ENCODE results near the gene MTA3. TPM values are rescaled to one million over a fixed set of nuclear protein-coding genes. Genes with fewer than 3 reads are reported as not detected.

The MTA3 gene
- total and polyA plus RNA-seq, 2 of the 8 experiments (the other 6 are each of a cell fraction or from before 2014, with no cell fraction given) = 125 to 184 TPM

GRCh38 chr2:42618116-42618515 lies 49.7 kb downstream of the MTA3 start:
- no peak overlapping the region for H2AK5ac ChIP-seq (ENCODE audit: low read depth, low read length)
- TF ChIP-seq TCF12 (IDR thresholded peaks at IDR 0.05; ENCODE audit: low read depth, low read length) (no peak), SRF (IDR thresholded peaks at IDR 0.05; ENCODE audit: low read depth, low read length) (no peak), ATF3 (IDR thresholded peaks at IDR 0.05; ENCODE audit: insufficient read depth, low read depth, low read length) (no peak), CBX8 (IDR thresholded peaks at IDR 0.05; ENCODE audit: borderline replicate concordance, low read depth, low read length) (no peak), BACH1 (IDR thresholded peaks at IDR 0.05; ENCODE audit: low read length) (no peak), CEBPB (IDR thresholded peaks at IDR 0.05; ENCODE audit: low read depth, low read length) (no peak), RFX5 (IDR thresholded peaks at IDR 0.05; ENCODE audit: borderline replicate concordance, low read depth, low read length) (no peak), KDM4A (IDR thresholded peaks at IDR 0.05; ENCODE audit: low read depth, low read length, severe bottlenecking) (no peak), POLR2AphosphoS5 (IDR thresholded peaks at IDR 0.05; ENCODE audit: low read depth, low read length) (no peak), SIRT6 (IDR thresholded peaks at IDR 0.05; ENCODE audit: low read length) (no peak), NANOG (IDR thresholded peaks at IDR 0.05; ENCODE audit: insufficient read depth, low read depth, low read length, poor library complexity, severe bottlenecking) (no peak), SP4 (IDR thresholded peaks at IDR 0.05; ENCODE audit: low read length) (no peak), RBBP5 (IDR thresholded peaks at IDR 0.05; ENCODE audit: borderline replicate concordance, low read depth, low read length) (no peak), EZH2 (IDR thresholded peaks at IDR 0.05; ENCODE audit: low read depth, low read length, severe bottlenecking) (no peak)

More at GRCh38 chr2:42618116-42618515, 49.7 kb downstream of the MTA3 start:
- no peak for FAIRE-seq
- Histone ChIP-seq H4K5ac (ENCODE audit: insufficient read length, low read depth, low read length) (no peak overlapping the region), H3K56ac (replicated peaks; ENCODE audit: insufficient read length, low read depth, low read length) (no peak overlapping the region), H3K9me3 (ENCODE audit: insufficient read depth in 2 of 2, low read depth in 1 of 2, low read length in 1 of 2) (peaks cover 0 to 11% of the 10 kb centered on the region in 2 experiments; a peak in 1 of 4 replicates), H2BK120ac (replicated peaks; ENCODE audit: low read depth, low read length) (no peak overlapping the region), H2BK5ac (ENCODE audit: low read depth, low read length) (no peak overlapping the region), H4K91ac (replicated peaks; ENCODE audit: insufficient read length, low read length) (no peak overlapping the region), H3K4ac (replicated peaks; ENCODE audit: insufficient read length, low read depth, low read length) (no peak overlapping the region), H3K23me2 (ENCODE audit: low read depth, low read length) (no peaks in the 10 kb centered on the region), H3K18ac (ENCODE audit: extremely low read depth, low read length) (no peak overlapping the region), H3K79me2 (ENCODE audit: control insufficient read depth in 1 of 2, insufficient read depth in 2 of 2, low read length in 2 of 2) (peaks cover 0 to 58% of the 10 kb centered on the region in 2 experiments; a peak in 2 of 4 replicates), H3K27me3 (replicated peaks in 1 of 4; ENCODE audit: control insufficient read depth in 3 of 4, extremely low read depth in 1 of 4, insufficient read depth in 3 of 4, low read length in 3 of 4) (no peaks in the 10 kb centered on the region), H2BK12ac (ENCODE audit: low read depth, low read length) (no peak overlapping the region), H3K4me3 (ENCODE audit: extremely low read depth in 1 of 4, insufficient read depth in 2 of 4, low read depth in 3 of 4, low read length in 4 of 4) (no peak overlapping the region), H2BK15ac (ENCODE audit: low read length) (no peak overlapping the region), H3K4me2 (ENCODE audit: insufficient read depth in 1 of 2, low read depth in 2 of 2, low read length in 2 of 2) (no peak overlapping the region), H2AFZ (ENCODE audit: low read length) (no peak overlapping the region), H3K23ac (ENCODE audit: insufficient read length) (no peak overlapping the region), H3K4me1 (replicated peaks in 1 of 4; ENCODE audit: control insufficient read depth in 3 of 4, insufficient read depth in 4 of 4, low read length in 3 of 4) (peaks cover 0 to 2% (median 1%) of the 10 kb centered on the region in 4 experiments; a peak in 4 of 7 replicates), H3K9ac (replicated peaks in 1 of 4; ENCODE audit: extremely low read depth in 1 of 4, low read depth in 3 of 4, low read length in 3 of 4) (no peak overlapping the region), H4K20me1 (replicated peaks in 1 of 2; ENCODE audit: control insufficient read depth in 1 of 2, insufficient read depth in 2 of 2, low read length in 2 of 2) (peaks cover 0 to 2% of the 10 kb centered on the region in 2 experiments), H3K79me1 (ENCODE audit: low read depth, low read length) (peaks cover 7% of the 10 kb centered on the region), H3K14ac (ENCODE audit: insufficient read length) (no peak overlapping the region), H4K8ac (ENCODE audit: extremely low read depth, insufficient read depth, low read length) (no peak overlapping the region), H3K27ac (ENCODE audit: low read depth, low read length) (no peak overlapping the region), H3K36me3 (ENCODE audit: control insufficient read depth in 2 of 4, insufficient read depth in 4 of 4, low read length in 3 of 4) (peaks cover 0 to 61% (median 32%) of the 10 kb centered on the region in 4 experiments; a peak in 6 of 8 replicates), H2BK20ac (ENCODE audit: low read length) (no peak overlapping the region)
- WGBS, 2 experiments (ENCODE audit: extremely low coverage in 1 of 2, insufficient coverage in 1 of 2, insufficient read length in 1 of 2, insufficient replicate concordance in 2 of 2, low coverage in 1 of 2, low lambda C conversion rate in 2 of 2, missing lambda C conversion rate in 1 of 2) = 98% methylated on average over 5 of the region's 5 CpGs; no CpG with 5 or more reads in 1 of the 2 experiments
- ChIA-PET POLR2A (ENCODE audit: partially characterized antibody) (interaction anchor here (0.6 to 0.9 kb wide), 3 partner anchors 9 to 417 kb away, joined by 3 read pairs; no protein-coding TSS in a partner anchor), CTCF (ENCODE audit: partially characterized antibody) (no interaction called here)
- DNase-seq (ENCODE audit: low read depth in 1 of 2, low spot score in 2 of 2) = no peak

Data from H1 (cell line).